ENCODE results near the gene TMEM170B.
"Not testable (repeated sequence)": the region's sequence is repeated elsewhere in the genome, so short reads cannot be mapped to it uniquely, and the experiment has no call there.

TMEM170B gene

DNA sequence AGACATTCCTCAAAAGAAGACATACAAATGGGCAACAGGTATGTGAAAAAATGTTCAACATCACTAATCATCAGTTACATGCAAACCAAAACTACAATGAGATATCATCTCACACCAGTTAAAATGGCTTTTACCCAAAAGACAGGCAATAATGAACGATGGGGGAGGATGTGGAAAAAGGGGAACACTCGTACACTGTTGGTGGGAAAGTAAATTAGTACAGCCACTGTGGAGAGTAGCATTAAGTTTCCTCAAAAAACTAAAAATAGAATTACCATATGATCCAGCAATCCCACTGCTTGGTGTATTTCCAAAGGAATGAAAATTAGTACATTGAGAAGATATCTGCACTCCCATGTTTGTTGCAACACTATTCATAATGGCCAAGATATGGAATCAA is 8.6 kb upstream of the TMEM170B start:
- no peak for DNase-seq (ENCODE audit: low spot score)

DNA sequence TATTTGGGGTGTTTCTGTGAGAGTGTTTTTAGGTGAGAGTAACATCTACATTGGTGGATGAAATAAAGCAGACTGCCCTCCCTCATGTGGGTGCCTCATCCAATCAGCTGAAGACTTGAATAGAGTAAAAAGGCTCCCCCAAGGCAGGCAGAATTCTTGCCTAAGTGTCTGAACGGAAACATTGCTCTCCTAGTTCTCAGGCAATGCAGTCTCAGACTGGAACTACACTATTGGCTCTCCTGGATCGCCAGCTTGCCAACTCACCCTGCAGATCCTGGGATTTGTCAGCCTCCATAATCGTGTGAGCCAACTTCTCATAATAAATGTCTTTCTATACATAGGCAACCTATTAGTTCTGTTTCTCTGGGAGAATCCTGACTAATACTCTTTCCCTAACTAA is 5.5 kb upstream of the TMEM170B start:
- no peak for DNase-seq (ENCODE audit: low spot score)

DNA sequence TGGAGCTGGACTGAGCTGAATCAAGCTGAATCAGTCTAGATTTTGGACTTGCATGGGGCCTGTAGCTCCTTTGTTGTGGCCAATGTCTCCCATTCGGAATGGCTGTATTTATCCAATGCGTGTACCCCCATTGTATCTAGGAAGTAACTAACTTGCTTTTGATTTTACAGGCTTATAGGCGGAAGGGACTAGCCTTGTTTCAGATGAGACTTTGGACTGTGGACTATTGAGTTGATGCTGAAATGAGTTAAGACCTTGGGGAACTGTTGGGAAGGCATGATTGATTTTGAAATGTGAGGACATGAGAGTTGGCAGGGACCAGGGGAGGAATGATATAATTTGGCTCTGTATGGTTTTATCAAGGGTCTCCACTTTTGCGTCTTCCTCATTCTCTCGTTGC is 3.0 kb upstream of the TMEM170B start:
- no peak for DNase-seq (ENCODE audit: low spot score)

DNA sequence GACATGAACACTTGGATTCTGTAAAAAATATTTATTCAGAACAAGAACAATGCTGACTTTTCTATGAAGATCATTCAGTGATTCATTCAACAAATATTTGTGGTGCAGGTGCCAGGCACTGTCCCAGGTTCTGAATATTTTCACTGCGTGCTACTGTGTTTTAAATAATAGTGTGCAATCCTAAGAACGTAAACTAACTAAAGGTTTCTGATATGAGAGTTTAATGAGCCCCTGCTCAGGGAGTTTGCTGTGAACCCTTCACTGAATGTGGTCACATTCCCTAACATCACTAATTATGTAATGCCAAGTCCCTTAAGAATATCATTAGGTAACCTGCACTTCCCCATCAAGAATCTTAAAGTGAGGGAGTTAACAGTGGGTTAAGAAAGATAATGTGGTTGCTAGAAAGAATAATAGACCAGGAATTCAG is 1.7 kb upstream of the TMEM170B start:
- no peak for DNase-seq (ENCODE audit: low spot score)

DNA sequence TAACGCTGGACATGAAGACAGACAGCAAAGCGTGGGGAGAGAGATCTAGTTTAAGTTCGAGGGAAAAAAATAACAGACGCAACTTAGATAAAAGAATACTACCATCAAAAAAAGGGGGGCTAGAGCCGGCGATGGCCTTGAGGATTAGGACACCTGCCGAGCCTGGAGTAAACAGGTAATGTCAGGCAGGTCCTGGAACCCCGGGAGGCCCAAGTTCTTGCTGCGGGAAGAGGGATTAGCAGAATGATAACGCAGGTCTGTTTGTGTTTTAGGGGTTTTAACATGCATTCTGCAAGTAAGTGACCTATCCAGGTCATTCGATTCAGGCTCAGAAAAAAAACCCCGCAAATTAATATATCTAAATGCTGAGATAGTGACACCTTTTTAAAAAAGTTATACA is 754 bp upstream of the TMEM170B start:
- DNase-seq (ENCODE audit: low spot score), result no peak

DNA sequence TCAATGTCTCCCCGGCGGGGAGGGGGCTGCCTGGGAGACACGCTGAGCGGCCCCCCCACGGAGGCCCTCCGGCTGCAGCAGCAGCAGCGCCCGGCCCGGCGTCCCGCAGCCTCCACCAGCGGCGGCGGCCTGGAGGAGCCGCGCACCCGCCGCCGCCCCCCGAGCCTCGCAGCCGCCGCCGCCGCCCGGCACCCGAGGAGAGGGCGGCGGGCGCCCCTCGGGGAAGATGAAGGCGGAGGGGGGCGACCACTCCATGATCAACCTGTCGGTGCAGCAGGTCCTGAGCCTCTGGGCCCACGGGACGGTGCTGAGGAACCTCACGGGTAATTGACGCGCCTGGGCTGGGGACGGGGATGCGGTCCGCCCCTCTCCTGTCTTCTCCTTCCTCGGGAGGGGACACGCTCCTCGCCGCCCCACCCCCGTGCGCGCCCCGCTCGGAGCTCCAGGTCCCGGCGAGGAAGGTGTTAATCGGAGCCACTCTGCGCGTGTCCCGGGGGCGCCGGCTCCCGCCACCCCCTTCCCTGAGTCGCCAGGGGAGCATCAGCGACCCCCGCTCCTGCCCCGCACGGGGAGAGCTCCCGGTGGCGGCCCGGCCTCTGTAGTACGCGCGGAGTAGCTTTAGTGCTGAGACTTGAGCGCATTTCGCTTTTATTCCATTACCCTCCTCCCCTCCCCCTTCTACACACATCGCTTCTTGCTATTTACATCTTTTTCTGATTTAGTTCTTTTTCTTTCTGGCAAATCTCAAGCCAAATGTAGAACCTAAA is 686 bp downstream of the TMEM170B start:
- no peak for DNase-seq (ENCODE audit: low spot score)

DNA sequence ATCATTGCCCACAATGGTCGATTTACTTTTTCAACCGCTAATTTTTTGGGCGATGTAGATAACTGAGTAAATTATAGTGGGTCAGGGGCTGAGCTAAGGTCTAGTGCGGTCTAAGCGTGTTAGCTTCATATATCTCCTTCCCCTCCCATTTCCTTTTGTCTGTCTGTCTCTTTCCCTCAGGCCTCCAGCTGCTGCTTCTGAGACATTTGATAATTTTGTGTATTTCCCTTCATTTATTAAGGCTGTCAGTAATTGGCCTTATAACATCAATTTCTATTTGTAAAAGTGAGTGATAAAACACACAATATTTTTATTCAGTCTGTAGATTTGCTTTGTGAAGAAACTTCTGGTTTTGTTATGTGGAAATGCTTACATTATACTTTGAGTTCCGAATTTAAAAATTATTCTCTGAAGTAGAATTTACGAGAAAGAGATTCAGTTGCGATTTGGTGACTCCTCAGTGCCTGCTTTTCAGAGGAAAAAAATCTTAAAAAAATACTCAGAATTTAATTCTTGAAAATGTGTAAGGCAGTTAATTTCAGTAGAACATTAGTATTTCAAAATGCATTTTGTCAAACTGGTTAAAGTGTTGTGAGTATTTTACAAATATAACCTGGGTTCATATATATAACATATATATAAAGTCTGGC is 1.4 kb downstream of the TMEM170B start:
- no peak for DNase-seq (ENCODE audit: low spot score)

DNA sequence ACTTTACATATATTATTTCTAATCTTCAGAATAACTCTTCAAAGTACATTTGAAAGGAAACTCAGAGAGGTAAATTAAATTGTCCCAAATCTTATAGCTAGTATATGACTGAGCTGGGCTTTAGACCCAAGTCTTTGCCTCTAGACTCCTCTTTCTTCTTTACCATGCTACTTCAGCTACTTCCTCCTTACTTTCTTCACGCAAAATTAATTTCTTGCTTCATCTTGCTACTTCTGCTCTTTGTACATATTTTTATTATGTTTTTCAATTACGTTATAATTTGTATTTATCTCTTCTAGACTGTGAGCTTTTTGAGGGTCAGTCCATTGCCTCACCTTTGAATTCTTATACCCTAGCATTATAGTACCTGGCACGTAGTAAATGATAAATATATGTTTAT is 5.3 kb downstream of the TMEM170B start:
- no peak for DNase-seq (ENCODE audit: low spot score)

DNA sequence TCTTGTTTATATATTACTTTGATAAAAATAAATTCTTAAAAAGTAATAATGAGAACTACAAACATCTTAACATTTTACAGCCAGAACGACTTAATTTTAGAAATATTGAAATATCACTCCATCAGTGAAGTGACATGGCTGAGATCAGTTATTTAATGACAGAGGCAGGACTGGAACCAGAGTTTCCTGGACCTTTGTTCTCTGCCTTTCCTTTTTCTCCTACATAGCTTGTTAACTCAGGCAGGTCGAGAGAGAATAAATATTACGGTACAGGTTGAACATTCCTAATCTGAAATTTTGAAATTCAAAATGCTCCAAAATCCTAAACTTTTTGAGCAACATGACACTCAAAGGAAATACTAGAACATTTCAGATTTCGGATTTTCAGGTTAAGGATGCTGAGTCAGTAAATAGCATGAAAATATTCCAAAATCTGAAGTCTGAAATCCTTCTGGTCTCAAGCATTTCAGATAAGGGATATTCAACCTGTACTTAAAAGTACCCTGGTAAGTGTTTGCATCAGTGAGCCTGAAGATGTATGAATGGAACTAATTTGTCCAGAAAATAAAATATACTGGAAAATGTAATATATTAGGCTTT is 6.5 kb downstream of the TMEM170B start:
- DNase-seq (ENCODE audit: low spot score), result no peak

DNA sequence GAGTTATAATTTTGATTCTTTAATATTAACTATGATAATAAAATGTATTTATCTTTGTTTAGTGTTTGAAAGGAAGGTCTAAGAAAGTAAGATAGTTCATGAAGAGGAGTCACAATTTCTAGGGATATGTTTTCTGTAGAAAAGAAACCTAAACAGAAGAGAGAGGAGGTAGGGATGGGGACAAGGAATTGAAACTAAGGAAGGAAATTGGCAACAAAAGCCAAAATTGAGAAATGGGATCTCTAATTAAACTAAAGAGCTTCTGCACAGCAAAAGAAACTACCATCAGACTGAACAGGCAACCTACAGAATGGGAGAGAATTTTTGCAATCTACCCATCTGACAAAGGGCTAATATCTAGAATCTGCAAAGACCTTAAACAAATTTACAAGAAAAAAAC is 10.3 kb downstream of the TMEM170B start:
- not testable (repeated sequence) for DNase-seq (ENCODE audit: low spot score)

DNA sequence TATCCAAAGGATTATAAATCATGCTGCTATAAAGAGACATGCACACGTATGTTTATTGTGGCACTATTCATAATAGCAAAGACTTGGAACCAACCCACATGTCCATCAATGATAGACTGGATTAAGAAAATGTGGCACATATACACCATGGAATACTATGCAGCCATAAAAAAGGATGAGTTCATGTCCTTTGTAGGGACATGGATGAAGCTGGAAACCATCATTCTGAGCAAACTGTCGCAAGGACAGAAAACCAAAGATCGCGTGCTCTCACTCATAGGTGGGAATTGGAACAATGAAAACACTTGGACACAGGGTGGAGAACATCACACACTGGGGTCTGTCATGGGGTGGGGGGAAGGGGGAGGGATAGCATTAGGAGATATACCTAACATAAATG is 11.0 kb downstream of the TMEM170B start:
- DNase-seq (ENCODE audit: low spot score), result not testable (repeated sequence)

DNA sequence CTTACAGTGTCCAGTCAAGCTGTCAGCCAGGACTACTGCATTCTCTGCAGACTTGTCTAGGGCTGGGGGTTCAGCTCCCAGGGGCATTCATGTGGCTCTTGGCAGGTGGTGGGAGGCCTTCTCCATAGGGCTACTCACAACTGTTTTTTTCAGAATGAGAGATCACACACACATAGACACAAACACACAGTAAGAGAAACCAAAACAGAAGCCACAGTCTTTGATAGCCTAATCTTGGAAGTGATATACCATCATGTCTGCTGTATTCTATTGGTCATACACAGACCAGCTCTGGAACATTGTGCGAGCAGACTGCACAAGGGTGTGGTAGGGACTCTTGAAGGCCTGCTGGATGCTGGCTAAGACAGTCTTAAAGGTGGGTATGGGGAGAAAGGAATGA is 13.5 kb downstream of the TMEM170B start:
- DNase-seq (ENCODE audit: low spot score), result no peak

DNA sequence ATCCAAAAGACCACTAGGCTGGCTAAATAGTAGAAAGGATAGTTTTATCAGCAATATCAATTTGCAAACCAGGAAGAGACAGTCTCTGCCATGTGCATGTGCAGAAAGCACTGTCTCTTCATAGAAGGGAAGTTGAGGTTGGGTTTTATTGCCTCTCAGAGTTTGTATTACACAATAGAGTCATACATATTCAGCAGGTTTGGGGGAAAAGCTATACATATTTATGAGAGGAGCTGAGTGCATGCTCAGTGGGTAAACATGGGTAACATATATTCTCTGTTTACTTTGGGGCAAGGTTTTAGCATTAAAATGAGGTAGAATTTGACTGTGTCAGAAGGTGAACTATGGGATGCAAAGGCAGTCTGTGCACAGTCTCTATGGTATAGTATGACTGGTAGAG is 14.9 kb downstream of the TMEM170B start:
- no peak for DNase-seq (ENCODE audit: low spot score)

DNA sequence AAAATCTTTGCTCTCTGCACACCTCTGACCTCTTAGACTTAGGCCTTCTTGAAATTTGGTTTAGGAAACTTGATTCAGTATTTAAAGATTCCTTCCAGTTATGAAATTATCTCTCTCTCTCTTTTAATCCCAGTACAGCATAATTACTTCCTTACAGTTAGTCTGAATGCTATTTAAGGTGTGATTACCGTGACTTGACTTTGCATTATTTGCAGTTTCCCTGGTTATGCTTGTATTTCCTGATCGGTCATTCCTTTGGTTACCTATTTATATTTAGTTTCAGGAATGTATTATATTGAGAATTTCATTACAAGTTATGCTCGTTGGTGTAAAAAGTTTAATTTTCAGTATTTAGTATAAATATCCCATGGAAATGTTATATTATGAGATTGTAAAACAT is 16.3 kb downstream of the TMEM170B start:
- DNase-seq (ENCODE audit: low spot score), result no peak

DNA sequence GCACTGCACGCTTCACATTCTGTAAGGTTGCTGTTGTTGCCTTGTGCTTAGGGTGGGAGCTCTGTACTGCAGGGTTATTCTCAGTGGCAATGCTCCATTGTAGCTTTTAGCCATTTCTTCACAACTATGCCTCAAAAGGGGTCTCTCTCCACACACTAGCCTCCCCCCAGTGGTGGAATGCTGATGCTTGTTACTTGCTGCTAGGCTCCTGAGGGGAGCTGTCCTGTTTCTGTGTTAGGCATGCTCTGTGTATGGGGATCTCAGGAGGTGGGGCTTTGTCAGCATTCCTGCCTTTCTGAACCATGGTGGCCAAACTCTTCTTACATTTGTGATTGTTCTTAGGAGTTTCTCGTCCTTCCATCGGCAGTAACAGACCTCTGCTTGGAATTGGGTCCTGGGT is 18.8 kb downstream of the TMEM170B start:
- DNase-seq (ENCODE audit: low spot score), result no peak

DNA sequence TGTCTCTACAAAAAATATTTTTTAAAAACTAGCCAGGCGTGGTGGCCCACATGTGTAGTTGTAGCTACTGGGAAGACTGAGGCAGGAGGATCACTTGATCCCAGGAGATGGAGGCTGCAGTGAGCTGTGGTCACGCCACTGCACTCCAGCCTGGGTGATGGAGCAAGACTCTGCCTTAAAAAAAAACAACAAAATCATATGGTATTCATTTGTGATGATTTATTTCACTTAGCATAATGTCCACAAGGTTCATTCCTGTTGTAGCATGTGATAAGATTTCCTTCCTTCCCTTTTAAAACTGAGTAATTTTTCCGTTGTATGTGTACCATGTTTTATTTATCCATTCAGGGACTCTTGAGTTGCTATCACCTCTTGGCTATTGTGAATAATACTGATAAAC is 26.2 kb downstream of the TMEM170B start:
- DNase-seq (ENCODE audit: low spot score), result no peak

DNA sequence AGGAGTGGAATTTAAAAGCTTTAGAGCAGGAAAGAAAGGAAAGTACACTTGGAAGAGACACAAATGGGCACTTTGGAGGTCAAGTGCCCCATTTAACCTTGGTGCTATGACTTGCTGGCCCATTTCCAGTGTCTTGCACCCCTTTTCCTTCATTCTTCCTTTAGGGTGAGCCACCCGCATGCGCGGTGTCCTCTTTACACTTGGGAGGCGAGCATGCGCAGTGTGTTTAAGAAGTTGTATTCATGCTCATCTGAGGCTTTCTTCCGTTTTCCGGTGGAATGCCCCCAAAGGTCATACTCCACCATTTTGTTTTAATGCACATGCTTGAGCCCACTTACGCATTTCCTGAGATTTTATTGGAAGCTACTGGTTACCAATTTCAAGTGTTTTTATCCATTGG is 29.1 kb downstream of the TMEM170B start:
- no peak for DNase-seq (ENCODE audit: low spot score)

DNA sequence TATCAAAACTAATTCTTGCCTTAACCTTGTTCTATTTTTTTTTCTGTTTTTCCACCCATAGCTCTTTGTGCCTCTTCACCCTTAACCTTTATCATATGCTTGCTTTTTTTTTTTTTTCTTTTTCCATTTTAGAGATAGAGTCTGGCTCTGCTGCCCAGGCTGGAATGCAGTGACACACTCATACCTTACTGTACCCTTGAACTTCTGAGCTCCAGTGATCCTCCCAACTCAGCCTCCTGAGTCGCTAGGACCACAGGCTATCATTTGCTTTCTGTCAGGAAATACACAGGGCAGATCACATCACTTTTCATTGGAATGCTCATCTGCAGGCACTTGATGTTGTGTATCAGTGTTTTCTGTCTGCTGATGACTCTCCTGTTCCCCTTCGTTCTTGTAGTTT is 33.5 kb downstream of the TMEM170B start:
- no peak for DNase-seq (ENCODE audit: low spot score)

DNA sequence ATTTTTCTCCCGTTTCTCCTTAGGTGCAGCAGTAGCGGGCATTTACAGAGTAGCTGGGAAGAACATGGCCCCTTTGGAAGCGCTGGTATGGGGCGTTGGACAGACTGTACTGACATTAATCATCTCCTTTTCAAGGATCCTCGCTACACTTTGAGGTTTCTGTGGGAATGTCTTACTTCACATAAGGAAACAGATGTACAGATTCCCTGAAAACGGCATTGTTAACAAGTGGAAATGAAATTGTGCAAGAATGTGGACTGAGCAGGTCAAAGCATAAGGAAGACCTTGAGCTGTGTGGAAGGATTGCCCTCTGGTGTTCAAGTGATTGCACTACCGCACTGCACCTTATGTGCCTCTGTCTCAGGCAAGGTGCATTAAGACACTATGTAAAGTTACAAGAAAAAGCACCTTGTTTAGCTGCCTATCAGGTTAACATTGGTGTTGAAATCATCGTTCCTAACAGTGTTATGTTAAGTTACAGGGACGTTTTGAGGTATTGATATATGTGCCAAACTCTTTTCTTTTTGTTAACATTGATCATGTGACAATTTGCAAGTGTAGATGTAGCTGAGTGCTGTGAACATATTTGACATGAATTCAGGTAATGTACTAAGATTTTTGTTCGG is 38.0 kb downstream of the TMEM170B start:
- DNase-seq (ENCODE audit: low spot score), result peak; percentile 55

DNA sequence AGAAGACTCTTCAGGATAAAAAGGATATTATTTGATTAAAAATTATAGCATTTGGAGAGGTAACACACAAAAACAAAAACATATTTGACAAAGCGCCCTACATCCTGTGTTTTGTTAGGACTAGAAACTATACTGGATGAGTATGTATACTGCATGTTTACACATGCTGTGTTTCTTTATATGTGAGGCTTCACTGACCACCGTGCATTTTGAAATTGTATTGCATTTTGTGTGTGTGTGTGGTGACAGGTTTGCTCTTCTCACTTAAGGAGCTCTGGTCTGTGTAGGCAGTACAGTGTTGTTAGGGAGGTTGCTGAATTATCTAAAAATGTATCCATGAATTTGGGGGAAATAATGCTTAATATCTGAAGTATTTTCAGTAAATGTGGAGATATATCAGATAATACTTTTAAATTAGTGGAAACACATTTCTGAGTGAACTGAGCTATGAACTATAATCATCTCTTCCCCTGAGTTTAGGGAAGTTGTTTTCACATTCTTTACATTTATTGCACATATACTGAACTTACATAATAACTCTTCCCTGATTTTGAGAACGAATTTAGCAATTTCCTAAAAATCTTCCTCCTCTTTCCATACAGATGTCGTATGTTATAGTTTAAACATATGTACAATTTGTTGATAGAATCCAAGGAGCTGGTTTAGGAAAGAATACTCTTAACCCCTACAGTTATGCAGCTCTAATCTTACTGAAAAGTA is 43.3 kb downstream of the TMEM170B start:
- DNase-seq (ENCODE audit: low spot score), result no peak

DNA sequence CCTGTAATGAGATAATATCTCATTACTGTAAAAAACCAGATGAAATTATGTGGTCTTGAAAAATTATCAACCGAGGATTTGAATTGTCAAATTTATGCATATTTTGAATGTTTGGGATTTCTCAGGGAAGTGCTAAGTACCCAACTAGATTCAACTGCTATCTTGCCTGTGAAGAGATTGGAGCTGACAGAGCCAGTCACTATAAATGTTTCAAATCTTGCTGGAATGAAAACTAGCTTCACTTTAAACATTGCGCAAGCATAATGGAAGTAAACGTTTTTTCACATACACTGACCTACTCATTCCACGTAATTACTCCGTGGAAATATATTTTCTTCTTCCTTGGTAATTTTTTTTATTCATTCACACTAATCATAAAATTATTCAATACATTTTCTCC is 46.7 kb downstream of the TMEM170B start:
- no peak for DNase-seq (ENCODE audit: low spot score)

DNA sequence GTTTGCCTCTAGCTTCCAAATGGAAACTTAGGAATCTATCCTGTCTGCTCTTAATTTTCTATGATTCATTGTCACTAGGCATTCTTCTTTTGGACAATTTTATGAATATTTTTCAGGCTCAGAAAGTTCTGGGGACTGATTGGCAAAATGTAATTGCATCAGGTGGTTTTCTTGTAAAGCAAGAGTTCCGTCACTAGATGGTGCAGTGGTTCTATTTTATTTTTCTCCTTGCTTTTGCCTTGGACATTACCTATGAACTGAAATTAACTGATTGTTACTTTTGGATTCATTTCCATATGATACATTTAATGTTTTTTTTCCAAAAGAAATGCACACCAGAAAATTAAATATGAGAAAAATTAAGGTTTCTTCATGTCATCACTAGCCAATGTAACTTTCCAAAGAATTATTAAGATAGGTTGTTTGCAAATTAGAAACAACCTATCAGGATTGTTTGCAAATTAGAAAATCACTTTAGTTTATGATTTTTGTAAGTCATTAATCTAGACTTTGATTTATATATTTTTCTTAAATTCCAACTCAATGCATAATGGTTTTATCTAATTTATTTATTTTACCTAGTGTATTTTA is 48.0 kb downstream of the TMEM170B start:
- DNase-seq (ENCODE audit: low spot score), result peak; percentile 25
